Measurements from ENCODE around the gene NUMBL.

- TF ChIP-seq CTCF (IDR thresholded peaks at IDR 0.05; ENCODE audit: poor library complexity, severe bottlenecking) = no peak
- no peak for TF ChIP-seq POLR2AphosphoS5 (IDR thresholded peaks at IDR 0.05)
- TF ChIP-seq SMC3 (conservative IDR thresholded peaks at IDR 0.05; ENCODE audit: poor library complexity) = no peak
- no peak for TF ChIP-seq RAD21 (conservative IDR thresholded peaks at IDR 0.05)
- no peak for TF ChIP-seq EZH2 (IDR thresholded peaks at IDR 0.05; ENCODE audit: borderline replicate concordance, insufficient read depth, low read length, poor library complexity, severe bottlenecking)
These were observed 5.4 kb upstream of the NUMBL start for GRCh38 chr19:40695881-40696280.

Measured in neural cell (in vitro differentiated cells).